HG02885 (cell line): Measurements from ENCODE around the gene MIPEP.

ENCODE experiments used
- ATAC-seq: cut with Tn5 transposase; IDR thresholded peaks from one replicate; pipeline ENCODE4 v1.9.1; 2021; ENCODE audit warnings: mild to moderate bottlenecking; ENCODE audit not compliant: unreplicated experiment, poor library complexity

The MIPEP gene

DNA sequence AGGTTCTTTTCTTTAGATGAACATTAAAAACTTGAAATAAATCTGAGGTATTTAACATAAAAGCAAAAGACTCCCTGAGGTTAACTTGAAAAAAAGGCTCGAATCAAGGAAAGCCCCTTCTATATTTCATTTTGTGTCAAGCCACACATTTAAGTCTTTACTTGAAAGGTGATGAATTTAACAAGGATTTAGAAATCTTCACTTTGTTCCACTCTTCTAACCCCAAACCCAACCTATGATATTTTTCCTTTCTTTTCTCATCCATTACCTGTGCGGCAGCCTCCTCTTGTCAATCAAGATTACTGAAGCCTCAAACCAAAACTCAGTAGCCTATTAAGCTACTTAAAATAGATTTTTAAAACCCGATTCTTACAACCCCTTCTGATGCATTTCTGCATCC, 33.8 kb downstream of the MIPEP start:
- no peak for ATAC-seq

DNA sequence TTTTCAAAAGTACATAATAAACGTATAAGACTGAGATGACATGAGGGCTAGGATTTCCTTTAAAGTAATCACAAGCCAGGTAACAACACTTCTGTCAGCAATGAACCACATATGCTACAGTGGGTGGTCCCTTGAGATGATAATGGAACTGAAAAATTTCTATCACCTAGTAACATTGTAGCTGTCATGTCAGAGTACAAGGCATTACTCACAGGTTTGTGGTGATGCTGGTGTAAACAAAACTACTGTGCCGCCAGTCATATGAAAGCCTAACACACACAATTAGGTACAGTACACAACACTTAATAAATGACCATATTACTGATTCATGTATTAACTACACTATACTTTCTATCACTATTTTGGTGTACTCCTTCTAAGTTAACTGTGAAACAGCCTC, 36.8 kb downstream of the MIPEP start:
- ATAC-seq, result no peak

DNA sequence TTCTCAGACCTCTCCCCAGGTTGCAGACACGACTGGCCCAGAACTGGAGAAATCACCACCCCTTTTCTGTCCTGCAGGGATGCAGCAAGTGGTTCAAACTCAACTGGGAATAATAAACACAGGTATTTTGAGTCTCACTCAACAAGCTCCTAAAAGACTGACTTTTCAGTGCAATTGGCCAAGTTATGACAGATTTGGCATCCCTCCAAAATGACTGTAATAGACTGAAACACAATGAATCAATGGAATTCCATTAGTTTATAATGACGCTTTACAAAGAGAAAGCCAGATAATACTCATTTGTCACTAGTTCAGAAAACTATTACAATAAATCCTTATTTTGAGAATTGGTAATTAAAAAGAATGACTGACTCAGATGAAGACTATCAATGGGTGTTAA, 38.1 kb downstream of the MIPEP start:
- no peak for ATAC-seq

DNA sequence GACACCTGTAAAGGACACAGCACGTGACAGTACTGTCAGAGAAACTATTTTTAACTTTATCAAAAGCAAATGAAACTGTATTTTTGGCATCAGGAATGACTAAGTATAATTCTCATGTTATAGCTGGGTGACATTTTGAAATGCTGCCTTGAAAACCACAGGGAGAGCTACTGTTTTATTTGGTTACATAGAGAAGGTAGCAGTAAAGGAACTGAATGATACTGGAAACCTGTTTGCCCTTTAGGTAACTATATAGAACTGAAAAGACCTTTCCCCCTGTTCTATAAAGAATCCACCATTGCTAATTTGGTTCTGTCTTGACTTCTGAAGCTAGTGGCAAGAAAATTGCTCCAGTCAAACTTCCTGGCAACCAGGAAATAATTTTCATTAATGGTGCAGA, 39.1 kb downstream of the MIPEP start:
- no peak for ATAC-seq

DNA sequence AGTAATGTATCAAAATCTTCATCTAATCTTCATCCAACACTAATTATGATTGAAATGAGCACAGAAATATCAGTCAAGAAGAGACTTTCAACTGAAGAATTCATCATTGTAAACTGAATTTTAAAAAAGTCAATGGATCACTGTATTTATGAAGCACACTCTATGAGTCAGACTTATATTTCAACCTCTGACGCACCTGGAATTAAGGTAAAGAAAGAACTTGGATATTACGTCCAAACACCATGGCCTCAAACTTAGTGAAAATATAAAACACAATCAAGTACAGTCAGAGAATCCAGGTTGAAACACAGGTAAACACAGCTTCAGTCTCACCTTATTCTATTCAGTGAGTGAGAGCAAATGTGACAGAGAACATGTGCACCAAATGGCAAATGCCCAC, 39.5 kb downstream of the MIPEP start:
- no peak for ATAC-seq

DNA sequence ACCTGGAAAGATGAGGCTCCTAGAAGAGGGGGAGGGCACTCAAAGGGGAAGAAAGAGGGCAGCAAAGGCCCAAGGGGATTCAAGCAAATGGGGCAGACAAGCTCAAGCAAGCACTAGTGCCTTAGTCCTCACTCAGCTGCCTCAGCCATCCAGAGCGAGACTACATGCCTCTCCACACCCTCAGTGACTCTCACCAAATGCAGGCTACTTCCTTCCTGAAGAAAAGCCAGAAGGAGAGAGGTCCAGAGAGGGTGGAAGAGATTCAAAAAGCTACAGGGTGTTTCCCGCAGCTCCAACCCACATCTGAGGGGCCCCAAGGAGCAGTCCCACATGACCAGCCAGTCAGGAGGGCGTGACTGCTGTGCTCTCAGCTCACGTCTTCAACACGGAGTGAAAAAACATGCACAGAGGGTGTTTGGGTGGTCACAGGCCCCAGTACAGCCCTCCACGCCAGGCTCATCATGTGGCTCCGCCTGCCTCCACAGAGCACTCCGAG, 40.5 kb downstream of the MIPEP start:
- no peak for ATAC-seq

DNA sequence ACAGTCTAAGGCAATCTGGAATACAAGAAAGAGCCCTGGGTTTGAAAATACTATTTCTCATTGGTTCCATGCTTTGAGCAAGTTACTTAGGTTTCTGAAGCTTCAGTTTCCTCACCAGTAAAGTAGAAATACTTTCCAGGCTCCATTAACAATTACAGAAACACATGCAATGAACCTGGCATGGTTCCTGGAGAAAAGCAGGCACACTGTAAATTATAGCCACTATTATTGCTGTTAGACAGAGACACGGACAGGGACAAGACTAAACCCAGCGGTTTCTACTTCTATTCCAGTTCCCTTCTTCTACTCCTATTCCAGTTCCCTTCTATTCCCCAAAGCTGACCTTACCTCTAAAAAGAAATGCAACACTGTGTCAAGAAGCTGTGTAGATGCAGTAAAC, 41.2 kb downstream of the MIPEP start:
- no peak for ATAC-seq

DNA sequence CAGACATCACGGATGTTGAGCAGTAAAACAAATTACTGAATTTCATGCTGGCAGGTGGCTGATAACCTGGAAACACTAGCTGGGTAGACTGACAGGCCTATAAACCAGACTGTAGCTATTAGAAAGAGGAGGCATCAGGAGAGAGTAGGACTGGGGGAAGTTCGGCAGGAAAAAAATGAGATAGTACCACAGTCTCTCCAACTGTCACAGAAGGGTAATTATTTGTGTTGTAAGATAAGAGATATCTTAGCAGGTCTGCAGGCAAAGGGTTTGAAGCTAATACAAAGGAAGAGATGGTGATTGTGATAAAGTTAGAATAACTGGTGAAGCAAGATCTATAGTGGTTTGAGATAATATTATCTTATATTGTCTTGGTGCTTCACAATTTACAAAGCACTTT, 41.7 kb downstream of the MIPEP start:
- ATAC-seq, result no peak

DNA sequence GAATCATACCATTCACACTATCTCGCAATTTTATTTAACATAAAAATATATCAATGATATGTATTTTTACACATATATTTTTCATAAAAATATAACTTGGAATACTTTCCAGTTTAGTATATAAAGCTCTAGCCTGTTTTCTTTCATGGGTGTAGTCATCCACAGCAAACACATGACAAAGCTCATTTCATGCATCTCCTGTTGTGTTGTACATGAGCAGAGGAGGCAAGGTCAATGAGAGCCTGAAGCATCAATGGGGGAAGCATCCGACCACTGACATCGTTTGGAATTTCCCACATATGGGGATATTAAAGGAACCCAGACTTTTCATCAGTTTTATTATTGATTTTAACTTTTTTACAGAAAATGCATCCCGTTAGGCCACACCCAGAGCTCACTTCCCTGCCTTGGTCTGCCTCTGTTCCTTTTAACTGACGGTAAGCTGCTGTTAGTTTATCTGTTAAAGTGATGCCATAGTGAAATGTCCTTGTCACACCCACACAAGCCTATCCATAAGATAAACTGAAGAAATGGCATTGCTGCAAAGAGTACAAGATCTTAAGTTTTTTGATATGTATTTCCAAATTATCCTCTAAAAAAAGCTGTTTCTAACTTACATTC, 44.0 kb downstream of the MIPEP start:
- peak; percentile 31 for ATAC-seq

DNA sequence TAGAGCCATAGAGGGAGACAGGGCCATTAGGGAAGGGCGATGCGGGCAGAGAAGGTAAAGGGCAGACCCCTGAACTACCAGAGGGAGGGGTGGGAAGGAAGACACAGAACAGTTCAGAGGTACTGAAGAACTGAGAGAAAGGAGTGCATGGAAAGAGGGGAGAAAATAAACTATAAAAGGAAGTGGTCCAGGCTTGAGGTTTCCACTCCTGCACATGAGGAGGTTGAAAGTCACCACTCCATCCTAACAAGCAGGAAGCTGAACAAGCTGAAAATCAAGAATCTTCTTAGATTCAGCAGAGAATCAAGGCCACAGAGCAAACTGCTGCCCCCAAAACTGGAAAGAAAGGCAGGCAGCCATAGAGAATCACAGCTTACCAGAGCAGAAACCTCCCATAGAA, 45.1 kb downstream of the MIPEP start:
- no peak for ATAC-seq

DNA sequence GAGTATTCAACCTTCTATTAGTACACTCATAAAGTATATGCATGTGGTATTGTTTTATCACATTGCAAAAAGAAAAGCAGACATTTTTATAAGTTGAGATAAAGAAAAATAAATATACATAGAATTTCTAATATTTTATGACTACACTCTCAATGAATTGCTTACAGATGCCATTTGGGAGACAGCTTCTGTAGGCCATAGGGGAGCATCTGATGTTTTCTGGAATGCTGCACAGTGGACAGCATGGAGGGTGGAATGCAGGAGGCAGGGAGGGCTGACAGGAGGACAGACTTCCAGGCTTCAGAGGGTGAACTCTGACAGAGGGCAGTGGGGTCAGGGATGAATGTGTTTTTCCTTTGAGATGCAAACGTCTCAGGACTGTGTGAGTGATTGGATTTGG, 45.8 kb downstream of the MIPEP start:
- ATAC-seq, result no peak

DNA sequence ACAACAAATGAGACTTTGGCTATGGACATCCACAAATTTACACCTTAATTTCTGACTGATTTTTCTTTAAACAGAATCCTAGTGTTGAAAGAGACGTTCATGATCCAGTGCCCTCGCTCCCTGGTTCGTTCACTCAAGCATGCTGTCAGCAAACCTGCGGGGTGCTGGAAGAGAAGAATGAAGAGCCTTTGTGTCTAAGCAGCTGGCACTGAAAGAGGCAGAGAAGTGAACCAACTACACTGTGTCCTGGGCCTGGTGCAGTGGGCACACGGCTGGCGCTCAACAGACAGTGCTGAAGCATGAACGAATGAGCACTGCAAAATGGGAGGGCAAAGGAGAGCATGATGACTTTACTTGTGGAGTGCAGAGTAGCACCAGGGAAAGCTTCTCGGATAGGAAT, 46.8 kb downstream of the MIPEP start:
- no peak for ATAC-seq

DNA sequence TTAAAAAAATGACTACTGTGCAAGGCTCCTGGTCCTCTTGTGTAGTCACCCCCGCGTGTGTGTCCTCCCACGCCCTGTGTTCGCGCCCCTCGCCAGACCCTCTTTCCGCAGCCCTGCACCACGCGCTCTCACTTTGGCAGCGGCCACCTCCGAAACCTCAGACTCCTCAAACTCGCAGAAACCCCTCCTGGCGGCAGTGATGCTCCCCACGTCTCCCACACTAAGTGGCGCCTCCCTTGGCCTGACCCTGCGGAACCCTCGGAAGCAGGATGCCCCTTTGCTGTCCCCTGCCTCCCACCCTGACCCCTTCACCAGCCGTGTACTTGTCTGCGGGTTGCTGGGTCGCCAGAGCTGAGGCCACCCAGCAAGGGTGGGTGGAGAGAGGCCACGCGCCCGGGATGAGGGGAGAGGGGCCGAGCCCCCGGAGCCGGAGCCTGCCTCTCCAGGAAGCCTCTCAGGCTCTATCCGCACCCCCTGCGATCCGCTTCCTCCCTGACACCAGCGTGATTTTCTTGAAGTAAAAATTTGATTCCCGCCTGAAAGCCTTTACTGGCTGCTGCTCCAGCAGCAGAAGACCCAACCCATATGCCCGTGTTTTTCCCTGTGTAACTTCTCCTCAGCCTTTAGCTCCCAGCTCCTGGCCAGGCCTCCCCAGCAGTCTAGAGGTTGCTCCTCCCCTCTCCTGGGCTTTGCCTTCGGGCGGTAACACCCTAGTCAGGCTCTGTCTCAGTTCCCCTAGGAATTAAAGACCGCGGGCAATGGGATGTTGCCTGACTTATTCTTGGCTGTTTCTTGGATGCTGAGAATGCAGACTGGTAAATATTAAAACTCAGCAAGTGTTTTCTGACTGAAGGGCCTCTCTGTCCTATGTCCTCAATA, 55.2 kb downstream of the MIPEP start:
- ATAC-seq, result no peak

DNA sequence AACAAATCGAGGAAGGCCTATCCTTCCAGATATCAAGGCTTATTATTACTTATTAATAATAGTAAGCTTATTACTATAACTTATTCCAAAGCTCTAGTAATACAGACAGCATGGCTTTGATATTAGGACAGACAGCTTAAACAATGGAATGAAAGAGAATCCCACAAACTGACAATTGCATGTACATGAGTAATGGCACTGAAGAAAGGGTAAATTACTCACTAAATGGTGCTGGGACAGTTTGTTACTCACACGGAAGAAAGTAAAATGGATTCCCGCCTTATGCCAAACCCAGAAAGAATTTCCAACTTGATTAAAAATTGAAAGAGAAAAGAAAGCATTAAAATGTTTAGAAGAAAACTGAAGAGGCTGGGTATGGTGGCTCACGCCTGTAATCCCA, 60.3 kb downstream of the MIPEP start:
- ATAC-seq, result no peak

DNA sequence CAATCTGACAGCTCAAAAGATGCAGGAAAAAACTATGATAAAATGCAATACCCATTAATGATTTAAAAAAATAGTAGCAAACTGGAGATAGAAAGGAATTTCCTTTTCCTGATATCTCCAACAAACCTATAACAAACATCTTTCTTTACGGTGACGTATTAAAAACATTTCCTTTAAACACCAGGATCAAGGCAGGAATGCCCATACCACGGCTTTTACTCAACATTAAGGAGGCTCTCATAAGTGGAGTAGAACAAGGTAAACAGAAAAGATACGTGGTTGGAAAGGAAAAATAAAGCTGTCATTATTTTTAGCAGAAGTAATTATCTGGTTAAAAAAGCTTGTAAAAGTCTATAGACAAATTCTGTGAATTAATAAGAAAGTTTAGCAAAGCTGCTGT, 61.1 kb downstream of the MIPEP start:
- ATAC-seq, result no peak

DNA sequence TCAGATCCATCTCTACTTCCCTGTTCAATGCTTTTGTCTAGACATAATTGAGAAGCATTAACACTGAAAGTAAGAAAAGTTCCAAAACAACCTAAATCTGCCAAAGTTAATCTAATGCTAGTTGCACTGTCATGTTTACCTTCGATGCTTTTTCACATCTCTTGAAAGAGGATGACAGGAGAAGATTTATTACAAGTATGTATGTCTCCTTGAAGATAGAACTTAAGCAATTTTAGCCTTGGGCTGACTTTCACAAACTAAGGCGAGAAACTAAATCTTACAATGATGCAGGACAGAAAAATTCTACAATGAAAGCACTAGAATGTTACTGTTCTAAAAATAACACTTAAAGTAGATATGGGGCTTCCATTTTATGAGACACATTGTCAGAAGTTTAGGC, 64.0 kb downstream of the MIPEP start:
- ATAC-seq, result no peak

DNA sequence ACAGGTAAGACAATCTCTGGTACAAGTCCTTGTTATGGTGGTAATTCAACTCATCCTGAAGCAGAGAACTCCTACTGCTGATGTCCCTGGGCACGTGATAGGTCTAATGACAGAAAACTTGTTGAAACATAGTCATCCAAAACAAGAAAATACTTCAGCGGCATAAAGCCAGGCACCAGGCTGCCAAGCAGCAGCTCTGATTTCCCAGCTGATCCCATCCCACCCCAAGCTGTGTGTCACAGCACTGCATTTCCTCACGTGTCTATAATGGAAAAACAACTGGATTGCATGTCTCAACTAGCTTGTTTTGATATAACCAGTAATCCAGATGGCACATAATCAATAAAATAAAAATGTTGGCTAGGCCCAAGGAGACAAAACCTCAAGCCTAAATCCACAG, 64.8 kb downstream of the MIPEP start:
- no peak for ATAC-seq

DNA sequence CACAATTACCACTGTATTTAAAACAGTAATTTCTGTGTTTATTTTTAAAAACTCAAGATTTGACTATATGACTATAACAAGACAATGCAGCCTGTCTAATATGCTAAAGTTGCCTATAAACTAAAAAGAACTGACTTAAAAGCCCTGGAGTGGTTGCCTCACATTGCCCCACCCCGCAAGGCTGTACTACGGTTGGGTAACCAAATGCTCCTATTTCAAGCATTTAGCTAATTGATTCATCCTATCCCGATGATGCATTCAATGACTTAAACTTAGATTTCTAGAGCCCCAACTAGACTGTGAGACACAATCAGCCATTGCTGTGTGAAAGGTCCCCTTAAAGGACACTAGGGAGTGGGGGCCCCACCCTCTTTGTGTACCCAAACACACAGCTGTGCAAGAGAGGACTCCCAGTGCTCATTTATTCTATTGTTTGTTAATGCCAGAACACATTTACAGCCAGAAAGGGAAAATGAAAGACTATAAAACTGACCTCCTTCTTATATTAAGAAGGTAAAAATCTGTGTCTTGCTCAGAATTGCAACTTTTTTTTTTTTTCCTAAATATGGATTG, 66.9 kb downstream of the MIPEP start:
- ATAC-seq, result no peak

DNA sequence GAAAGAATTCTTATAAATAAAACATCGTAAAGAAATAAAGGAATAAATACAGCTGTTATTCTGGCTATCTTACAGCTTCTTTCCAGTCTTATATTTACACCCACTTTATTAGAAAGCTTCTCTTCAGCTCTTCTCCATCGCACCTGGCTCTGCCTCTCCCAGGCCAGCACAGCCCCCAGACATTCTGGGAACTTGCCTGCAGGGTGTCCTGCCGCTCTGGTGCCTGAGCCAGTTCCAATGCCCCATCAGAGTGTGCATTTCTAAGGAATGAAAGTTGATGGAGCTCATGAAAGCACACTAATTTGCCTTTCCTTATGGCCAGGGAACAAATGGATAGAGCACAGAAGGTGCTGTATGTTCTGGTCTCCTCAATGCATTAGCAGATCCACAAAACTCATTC, 68.7 kb downstream of the MIPEP start:
- no peak for ATAC-seq

DNA sequence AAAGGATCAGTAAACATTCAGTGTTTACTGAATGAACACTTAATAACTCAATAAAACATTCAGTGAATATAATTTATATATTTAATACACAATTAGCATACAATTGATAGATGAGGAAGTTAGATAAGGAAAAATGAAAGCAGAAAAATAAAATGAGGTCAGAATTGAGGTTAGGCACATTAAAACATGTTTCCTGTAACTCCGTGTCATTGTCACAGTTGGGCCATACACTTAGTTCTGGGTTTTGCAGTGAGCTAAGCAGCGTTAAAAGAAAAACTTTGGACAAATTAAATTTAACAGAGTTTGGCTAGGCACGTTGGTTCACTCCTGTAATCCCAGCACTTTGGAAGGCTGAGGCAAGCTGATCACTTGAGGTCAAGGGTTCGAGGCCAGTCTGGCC, 71.4 kb downstream of the MIPEP start:
- no peak for ATAC-seq

DNA sequence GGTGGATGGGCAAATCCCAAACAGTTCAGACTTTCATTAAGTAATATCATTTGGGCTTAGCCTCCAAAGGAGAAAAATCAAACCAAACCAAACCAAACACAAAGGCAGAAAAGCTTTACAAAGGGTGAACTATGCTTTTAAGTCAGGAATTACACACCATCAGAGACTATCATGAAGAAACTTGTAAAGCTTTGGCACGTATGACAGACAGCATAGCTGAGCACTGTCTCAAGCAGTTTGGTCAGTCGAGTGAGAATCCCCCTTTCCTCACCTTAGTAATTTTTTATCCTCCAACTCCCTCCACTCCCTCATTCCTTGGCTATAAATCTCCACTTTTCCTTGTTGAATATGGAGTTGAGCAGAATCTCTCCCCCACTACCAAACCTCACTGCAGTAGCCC, 72.1 kb downstream of the MIPEP start:
- no peak for ATAC-seq

DNA sequence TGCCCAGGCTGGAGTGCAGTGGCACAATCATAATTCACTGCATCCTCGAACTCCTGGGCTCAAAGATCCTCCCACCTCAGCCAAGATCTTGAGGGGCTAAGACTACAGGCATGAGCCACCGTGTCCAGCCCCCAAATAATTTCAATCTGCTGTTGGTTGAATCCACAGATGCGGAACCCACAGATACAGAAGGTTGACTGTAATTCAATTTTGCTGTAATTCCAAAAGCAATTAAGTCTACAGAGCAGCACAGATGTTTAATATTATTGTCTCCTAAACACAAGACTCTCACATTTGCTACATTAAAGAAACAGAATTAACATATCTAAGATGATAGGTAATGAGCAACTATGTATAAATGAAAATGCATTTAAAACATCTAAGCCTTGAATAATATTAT, 75.6 kb downstream of the MIPEP start:
- no peak for ATAC-seq
